ENCODE data around the gene FUZ. TPM values are rescaled to one million over a fixed set of nuclear protein-coding genes. Genes with fewer than 3 reads are reported as not detected.

The FUZ gene
- total and polyA plus RNA-seq, 2 of the 4 experiments (the other 2 are of a cell fraction) = 12.1 to 14.3 TPM

- ATAC-seq (ENCODE audit: low read depth) = no peak
- no peak for DNase-seq
- H3K9me1 ChIP-seq (ENCODE audit: insufficient read depth, low read length) = peaks cover 9% of the 10 kb centered on the region
- H3K27ac ChIP-seq (ENCODE audit: insufficient read depth, low read length) = no peak overlapping the region
- TF ChIP-seq CHD1 (IDR thresholded peaks at IDR 0.05; ENCODE audit: low read depth, low read length) (no peak), SMC3 (IDR thresholded peaks at IDR 0.05; ENCODE audit: low read depth, low read length) (no peak), RCOR1 (IDR thresholded peaks at IDR 0.05; ENCODE audit: insufficient replicate concordance, low read length) (no peak), RFX5 (IDR thresholded peaks at IDR 0.05; ENCODE audit: low read depth, low read length) (no peak), CEBPB (IDR thresholded peaks at IDR 0.05; ENCODE audit: low read depth, low read length) (no peak), MAFK (IDR thresholded peaks at IDR 0.05; ENCODE audit: low read depth, low read length) (no peak)
- TF ChIP-seq, protein P1, sequence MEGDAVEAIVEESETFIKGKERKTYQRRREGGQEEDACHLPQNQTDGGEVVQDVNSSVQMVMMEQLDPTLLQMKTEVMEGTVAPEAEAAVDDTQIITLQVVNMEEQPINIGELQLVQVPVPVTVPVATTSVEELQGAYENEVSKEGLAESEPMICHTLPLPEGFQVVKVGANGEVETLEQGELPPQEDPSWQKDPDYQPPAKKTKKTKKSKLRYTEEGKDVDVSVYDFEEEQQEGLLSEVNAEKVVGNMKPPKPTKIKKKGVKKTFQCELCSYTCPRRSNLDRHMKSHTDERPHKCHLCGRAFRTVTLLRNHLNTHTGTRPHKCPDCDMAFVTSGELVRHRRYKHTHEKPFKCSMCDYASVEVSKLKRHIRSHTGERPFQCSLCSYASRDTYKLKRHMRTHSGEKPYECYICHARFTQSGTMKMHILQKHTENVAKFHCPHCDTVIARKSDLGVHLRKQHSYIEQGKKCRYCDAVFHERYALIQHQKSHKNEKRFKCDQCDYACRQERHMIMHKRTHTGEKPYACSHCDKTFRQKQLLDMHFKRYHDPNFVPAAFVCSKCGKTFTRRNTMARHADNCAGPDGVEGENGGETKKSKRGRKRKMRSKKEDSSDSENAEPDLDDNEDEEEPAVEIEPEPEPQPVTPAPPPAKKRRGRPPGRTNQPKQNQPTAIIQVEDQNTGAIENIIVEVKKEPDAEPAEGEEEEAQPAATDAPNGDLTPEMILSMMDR (conservative IDR thresholded peaks at IDR 0.05; ENCODE audit: low read depth, low read length) = no peak
- TF ChIP-seq, protein P2, sequence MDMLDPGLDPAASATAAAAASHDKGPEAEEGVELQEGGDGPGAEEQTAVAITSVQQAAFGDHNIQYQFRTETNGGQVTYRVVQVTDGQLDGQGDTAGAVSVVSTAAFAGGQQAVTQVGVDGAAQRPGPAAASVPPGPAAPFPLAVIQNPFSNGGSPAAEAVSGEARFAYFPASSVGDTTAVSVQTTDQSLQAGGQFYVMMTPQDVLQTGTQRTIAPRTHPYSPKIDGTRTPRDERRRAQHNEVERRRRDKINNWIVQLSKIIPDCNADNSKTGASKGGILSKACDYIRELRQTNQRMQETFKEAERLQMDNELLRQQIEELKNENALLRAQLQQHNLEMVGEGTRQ (IDR thresholded peaks at IDR 0.05; ENCODE audit: low read depth, low read length) = no peak
- H3K27me3 ChIP-seq (ENCODE audit: control insufficient read depth, insufficient read depth, low read length) = no peaks in the 10 kb centered on the region
- 86% methylated on average over 10 of the region's 18 CpGs; no CpG with 5 or more reads in 1 of the 2 experiments for WGBS, 2 experiments (ENCODE audit: extremely low coverage in 2 of 2, insufficient read length in 1 of 2)
- no peaks in the 10 kb centered on the region for H3K9me3 ChIP-seq (ENCODE audit: control insufficient read depth, insufficient read depth, low read length)
- H3K36me3 ChIP-seq (ENCODE audit: control insufficient read depth, insufficient read depth, low read length) = peaks cover 31% of the 10 kb centered on the region
- ChIA-PET CTCF (no interaction called here), POLR2A (ENCODE audit: unreplicated experiment) (no interaction called here)
- H3K4me3 ChIP-seq (ENCODE audit: insufficient read depth, low read depth, low read length) = no peak overlapping the region
- no peak overlapping the region; the same call in 1 of the 2 replicates for H2AK5ac ChIP-seq (ENCODE audit: low read depth, low read length)
- H3K23ac ChIP-seq (ENCODE audit: low read depth, low read length) = no peak overlapping the region
- H3K14ac ChIP-seq (replicated peaks; ENCODE audit: low read depth, low read length) = no peak overlapping the region
- no peak overlapping the region for H2BK120ac ChIP-seq (ENCODE audit: low read depth, low read length)
- intact Hi-C loops (cut with micrococcal nuclease) (no loop called here), dilution Hi-C loops (cut with HindIII; ENCODE audit: low sequenced_read_pairs, unreplicated experiment) (no loop called here), in situ Hi-C loops (cut with MboI; ENCODE audit: low sequenced_read_pairs) (no loop called here)
- peaks cover 5% of the 10 kb centered on the region for H3K4me1 ChIP-seq (ENCODE audit: control insufficient read depth, insufficient read depth, low read length)
- no peak overlapping the region for H2AK9ac ChIP-seq (replicated peaks; ENCODE audit: low read depth, low read length, poor library complexity)
- no peak overlapping the region for H3K4ac ChIP-seq (ENCODE audit: low read depth, low read length)
- H3K9ac ChIP-seq (ENCODE audit: low read depth, low read length) = no peak overlapping the region
- H4K8ac ChIP-seq (ENCODE audit: low read depth in 2 of 2, low read length in 2 of 2) = no peak overlapping the region
- H4K20me1 ChIP-seq (ENCODE audit: insufficient read depth, low read length) = no peaks in the 10 kb centered on the region; the same call in 1 of the 2 replicates
- no peak overlapping the region for H3K18ac ChIP-seq (ENCODE audit: low read depth, low read length)
- no peak overlapping the region for H4K91ac ChIP-seq (ENCODE audit: insufficient read depth, low read depth, low read length)
- BruUV-seq (replicated peaks) = no TSS peak
- no peak overlapping the region for H2BK15ac ChIP-seq (ENCODE audit: low read depth, low read length)
- peaks cover 1 to 26% of the 10 kb centered on the region in 2 experiments; a peak in 2 of 4 replicates for H3K79me1 ChIP-seq (ENCODE audit: low read depth in 1 of 2, low read length in 2 of 2)
- H3K4me2 ChIP-seq (ENCODE audit: low read depth, low read length) = no peak overlapping the region
- H2AFZ ChIP-seq (replicated peaks; ENCODE audit: low read length, poor library complexity) = no peak overlapping the region
- H4K5ac ChIP-seq (ENCODE audit: low read depth, low read length) = no peak overlapping the region
- H2BK5ac ChIP-seq (ENCODE audit: low read depth, low read length, poor library complexity, severe bottlenecking) = no peak overlapping the region
- no peak overlapping the region for H2BK20ac ChIP-seq (ENCODE audit: low read depth, low read length)
- no peak overlapping the region for H3K56ac ChIP-seq (ENCODE audit: extremely low read depth, insufficient read depth, low read length)
Measured at GRCh38 chr19:49807058-49807903, 5.8 kb downstream of the FUZ start.

Data from IMR-90 (cell line).